ENCODE results near the gene ZIC4.

The ZIC4 gene

GRCh38 chr3:147417551-147418295, 11.4 kb upstream of the ZIC4 start:
- DNase-seq, result no peak

GRCh38 chr3:147416931-147417330, 10.6 kb upstream of the ZIC4 start:
- no peak for DNase-seq

- DNase-seq, result no peak
These were observed 9.5 kb upstream of the ZIC4 start for GRCh38 chr3:147415874-147416273.

- no peak for DNase-seq
These were observed 8.9 kb upstream of the ZIC4 start for GRCh38 chr3:147415286-147415685.

- no peak for DNase-seq
These were observed 8.2 kb upstream of the ZIC4 start for GRCh38 chr3:147414390-147415138.

GRCh38 chr3:147413686-147414389, 7.5 kb upstream of the ZIC4 start:
- no peak for DNase-seq

GRCh38 chr3:147412917-147413685, 6.8 kb upstream of the ZIC4 start:
- DNase-seq, result no peak

GRCh38 chr3:147412261-147412916, 6.0 kb upstream of the ZIC4 start:
- no peak for DNase-seq

GRCh38 chr3:147411815-147412241, 5.5 kb upstream of the ZIC4 start:
- DNase-seq, result no peak

GRCh38 chr3:147411238-147411814, 5.0 kb upstream of the ZIC4 start:
- DNase-seq, result no peak

GRCh38 chr3:147410526-147411237, 4.3 kb upstream of the ZIC4 start:
- DNase-seq, result peak; percentile 74

GRCh38 chr3:147410116-147410525, 3.8 kb upstream of the ZIC4 start:
- DNase-seq, result no peak

- peak; percentile 93 for DNase-seq
These were observed 3.1 kb upstream of the ZIC4 start, which contains the start of gene ZIC1 for GRCh38 chr3:147409143-147410115. ZIC1 (plus strand) TSS chr3:147409365; CDS start chr3:147410113, 748 bp downstream.

GRCh38 chr3:147408188-147409100, 2.1 kb upstream of the ZIC4 start:
- no peak for DNase-seq

- DNase-seq, result no peak
These were observed 1.3 kb upstream of the ZIC4 start for GRCh38 chr3:147407498-147408187.

GRCh38 chr3:147407114-147407497, 763 bp upstream of the ZIC4 start:
- no peak for DNase-seq

- DNase-seq, result no peak
These were observed 914 bp downstream of the ZIC4 start for GRCh38 chr3:147405231-147406027.

All from fibroblast of upper back skin (primary cell).